ENCODE data around the gene CDYL2. TPM values are rescaled to one million over a fixed set of nuclear protein-coding genes. Genes with fewer than 3 reads are reported as not detected.

Gene CDYL2
- total and polyA plus RNA-seq, 5 donors from 2014 or later = 1.2 to 37.6 (median 1.6) TPM

DNA sequence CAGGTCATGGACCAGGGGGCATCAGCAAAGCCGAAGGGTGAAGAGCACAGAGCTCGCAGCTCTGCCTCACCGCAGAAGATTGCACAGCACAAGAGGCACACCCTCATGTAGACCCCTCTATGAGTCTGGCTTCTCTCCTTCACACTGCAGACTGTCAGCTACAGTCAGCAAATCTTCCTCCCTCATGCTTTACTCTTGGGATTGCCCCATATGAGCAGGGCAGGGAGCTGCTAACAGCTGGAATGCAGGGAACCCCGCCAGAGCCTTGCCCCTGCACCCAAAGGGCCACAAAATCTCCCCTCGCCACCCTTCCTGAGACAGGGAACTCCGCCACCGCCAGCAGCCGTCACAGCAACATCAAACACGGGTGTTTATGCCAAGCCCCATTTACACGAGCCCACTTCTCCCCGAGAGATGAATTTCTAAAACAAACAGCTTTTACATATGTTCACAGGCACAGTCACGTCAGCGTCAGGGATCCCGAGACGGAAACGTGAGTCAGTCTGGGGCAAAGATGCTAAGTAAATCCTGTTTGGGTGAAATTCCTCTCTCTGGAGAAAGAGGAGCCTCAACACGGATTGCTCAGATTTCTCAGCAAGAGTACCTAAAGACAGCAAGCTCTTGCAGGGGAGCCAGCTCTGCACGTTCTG lies 121.9 kb downstream of the CDYL2 start:
- peaks cover 8% of the 10 kb centered on the region for H3K36me3 ChIP-seq (ENCODE audit: control insufficient read depth, insufficient read depth, low read length)
- no peaks in the 10 kb centered on the region for H3K9me3 ChIP-seq (ENCODE audit: control insufficient read depth in 2 of 2, low read length in 2 of 2)
- peaks cover 24% of the 10 kb centered on the region for H3K36me3 Mint-ChIP-seq
- peaks cover 0 to 6% (median 0%) of the 10 kb centered on the region in 7 donors for H3K9me3 Mint-ChIP-seq
- no peak overlapping the region for H3K4me3 Mint-ChIP-seq
- H3K27me3 ChIP-seq (ENCODE audit: control insufficient read depth, insufficient read depth, low read length) = no peaks in the 10 kb centered on the region
- no peak overlapping the region for H3K4me3 ChIP-seq (ENCODE audit: low read depth, low read length)
- ATAC-seq (ENCODE audit: low read depth in 2 of 2) = no peak
- DNase-seq = no peak
- no peaks in the 10 kb centered on the region for H3K27me3 Mint-ChIP-seq
- no peak overlapping the region for H3K27ac Mint-ChIP-seq
- H3K27ac ChIP-seq (ENCODE audit: insufficient read depth, low read length, poor library complexity, severe bottlenecking) = no peak overlapping the region
- peaks cover 4 to 12% (median 9%) of the 10 kb centered on the region in 4 donors for H3K4me1 Mint-ChIP-seq
- no peaks in the 10 kb centered on the region for H3K4me1 ChIP-seq (ENCODE audit: control insufficient read depth, insufficient read depth, low read length, poor library complexity, severe bottlenecking)

DNA sequence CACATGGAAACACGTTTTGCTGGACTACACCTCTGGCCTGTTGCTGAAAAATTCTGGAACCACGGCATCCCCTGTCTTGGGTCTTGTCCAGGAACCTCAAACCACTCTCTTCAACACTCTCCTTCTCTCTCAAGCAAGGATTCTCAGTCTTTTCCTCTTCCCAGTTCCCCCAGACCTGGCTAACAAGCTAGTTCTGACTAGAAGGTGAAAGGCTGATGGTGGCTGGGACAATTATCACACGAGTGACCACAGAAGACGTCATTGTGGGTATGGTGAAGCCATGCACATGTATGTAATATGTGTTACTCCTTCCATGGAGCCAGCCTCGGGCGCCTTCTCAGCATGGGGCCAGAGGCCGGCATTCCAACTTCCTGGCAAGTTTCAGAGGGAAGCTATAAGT lies 123.0 kb downstream of the CDYL2 start:
- Mint-ChIP-seq H3K4me1 (peaks cover 0 to 13% (median 8%) of the 10 kb centered on the region in 4 donors), H3K36me3 (peaks cover 24% of the 10 kb centered on the region), H3K27ac (peak overlapping the region in 1 of 3 donors; percentile 12), H3K9me3 (peaks cover 0 to 6% (median 0%) of the 10 kb centered on the region in 7 donors), H3K27me3 (no peaks in the 10 kb centered on the region), H3K4me3 (no peak overlapping the region)
- Histone ChIP-seq H3K9me3 (ENCODE audit: control insufficient read depth in 2 of 2, low read length in 2 of 2) (no peaks in the 10 kb centered on the region), H3K27me3 (ENCODE audit: control insufficient read depth, insufficient read depth, low read length) (no peaks in the 10 kb centered on the region), H3K27ac (ENCODE audit: insufficient read depth, low read length, poor library complexity, severe bottlenecking) (no peak overlapping the region), H3K4me1 (ENCODE audit: control insufficient read depth, insufficient read depth, low read length, poor library complexity, severe bottlenecking) (no peaks in the 10 kb centered on the region), H3K4me3 (ENCODE audit: low read depth, low read length) (no peak overlapping the region), H3K36me3 (ENCODE audit: control insufficient read depth, insufficient read depth, low read length) (peaks cover 8% of the 10 kb centered on the region)
- ATAC-seq (ENCODE audit: low read depth in 2 of 2) (no peak), DNase-seq (no peak)

DNA sequence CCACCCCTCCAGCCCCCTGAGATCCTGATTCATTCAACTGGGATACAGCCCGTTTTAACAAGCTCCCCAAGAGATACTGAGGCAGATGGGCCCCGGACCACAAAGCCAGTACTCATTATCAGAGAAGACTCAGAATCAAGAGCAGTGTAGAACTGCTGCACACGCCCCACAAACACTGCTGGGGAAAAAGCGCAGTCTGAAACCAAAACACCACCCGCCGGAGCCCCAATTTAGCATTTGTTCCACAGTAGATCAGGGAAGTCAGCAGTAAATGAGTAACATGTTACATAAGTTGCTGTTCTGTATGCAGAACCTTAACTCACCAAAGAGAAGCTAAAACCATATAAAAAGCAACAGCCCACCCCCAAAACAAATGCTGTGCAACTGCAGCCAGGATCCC lies 123.6 kb downstream of the CDYL2 start:
- Histone ChIP-seq H3K27me3 (ENCODE audit: control insufficient read depth, insufficient read depth, low read length) (no peaks in the 10 kb centered on the region), H3K9me3 (ENCODE audit: control insufficient read depth in 2 of 2, low read length in 2 of 2) (no peaks in the 10 kb centered on the region), H3K4me1 (ENCODE audit: control insufficient read depth, insufficient read depth, low read length, poor library complexity, severe bottlenecking) (no peaks in the 10 kb centered on the region), H3K27ac (ENCODE audit: insufficient read depth, low read length, poor library complexity, severe bottlenecking) (no peak overlapping the region), H3K36me3 (ENCODE audit: control insufficient read depth, insufficient read depth, low read length) (peaks cover 8% of the 10 kb centered on the region), H3K4me3 (ENCODE audit: low read depth, low read length) (no peak overlapping the region)
- Mint-ChIP-seq H3K36me3 (peaks cover 24% of the 10 kb centered on the region), H3K27me3 (no peaks in the 10 kb centered on the region), H3K4me1 (peaks cover 0 to 17% (median 11%) of the 10 kb centered on the region in 4 donors), H3K4me3 (no peak overlapping the region), H3K27ac (no peak overlapping the region), H3K9me3 (peaks cover 0 to 6% (median 0%) of the 10 kb centered on the region in 7 donors)
- DNase-seq (no peak), ATAC-seq (ENCODE audit: low read depth in 2 of 2) (no peak)

DNA sequence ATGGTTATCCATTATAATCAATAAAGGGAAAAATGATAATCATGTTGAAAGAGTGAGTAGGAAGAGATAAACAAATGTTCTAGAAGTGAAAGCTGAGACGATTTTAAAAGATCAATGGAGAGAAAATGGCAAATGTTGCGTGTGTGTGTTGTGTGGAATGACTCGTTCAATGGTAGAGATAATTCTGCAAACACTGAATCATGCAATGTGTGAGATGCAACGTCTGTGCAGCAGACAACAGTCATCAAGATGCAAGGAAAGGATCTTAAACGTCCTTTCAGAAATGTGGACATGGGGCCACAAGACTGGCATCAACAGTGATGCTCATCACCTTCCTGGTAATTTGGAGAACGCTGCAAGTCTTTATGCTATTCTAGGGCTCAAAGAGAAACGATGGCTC lies 124.4 kb downstream of the CDYL2 start:
- H3K27ac Mint-ChIP-seq = no peak overlapping the region
- DNase-seq (no peak), ATAC-seq (ENCODE audit: low read depth in 2 of 2) (no peak)
- no peaks in the 10 kb centered on the region for H3K27me3 Mint-ChIP-seq
- H3K4me3 Mint-ChIP-seq = no peak overlapping the region
- no peak overlapping the region for H3K27ac ChIP-seq (ENCODE audit: insufficient read depth, low read length, poor library complexity, severe bottlenecking)
- no peaks in the 10 kb centered on the region for H3K27me3 ChIP-seq (ENCODE audit: control insufficient read depth, insufficient read depth, low read length)
- peaks cover 0 to 6% (median 0%) of the 10 kb centered on the region in 7 donors for H3K9me3 Mint-ChIP-seq
- H3K36me3 Mint-ChIP-seq = peaks cover 29% of the 10 kb centered on the region
- H3K4me3 ChIP-seq (ENCODE audit: low read depth, low read length) = no peak overlapping the region
- peaks cover 8% of the 10 kb centered on the region for H3K36me3 ChIP-seq (ENCODE audit: control insufficient read depth, insufficient read depth, low read length)
- no peaks in the 10 kb centered on the region for H3K4me1 ChIP-seq (ENCODE audit: control insufficient read depth, insufficient read depth, low read length, poor library complexity, severe bottlenecking)
- no peaks in the 10 kb centered on the region for H3K9me3 ChIP-seq (ENCODE audit: control insufficient read depth in 2 of 2, low read length in 2 of 2)
- H3K4me1 Mint-ChIP-seq = peaks cover 0 to 17% (median 11%) of the 10 kb centered on the region in 4 donors

DNA sequence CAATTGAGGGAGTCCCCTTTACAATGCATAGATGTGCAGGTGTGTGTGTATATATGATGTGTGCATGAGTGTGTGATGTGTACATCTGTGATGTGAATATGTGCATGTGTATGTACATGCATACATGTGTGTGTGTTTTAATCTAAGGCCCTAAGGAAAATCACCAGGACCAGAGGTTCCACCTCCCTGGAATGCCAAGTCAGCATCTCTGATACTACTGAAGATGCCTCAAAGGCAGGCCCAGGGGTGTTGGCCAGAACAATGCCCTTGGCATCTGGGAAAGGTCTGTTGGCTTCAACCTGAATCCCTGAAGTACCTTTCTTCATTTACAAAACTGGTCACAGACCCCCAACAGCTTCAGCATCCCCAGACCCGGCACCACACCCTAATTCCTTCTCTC lies 129.5 kb downstream of the CDYL2 start:
- Histone ChIP-seq H3K9me3 (ENCODE audit: control insufficient read depth in 2 of 2, low read length in 2 of 2) (no peaks in the 10 kb centered on the region), H3K27ac (ENCODE audit: insufficient read depth, low read length, poor library complexity, severe bottlenecking) (no peak overlapping the region), H3K4me3 (ENCODE audit: low read depth, low read length) (no peak overlapping the region), H3K27me3 (ENCODE audit: control insufficient read depth, insufficient read depth, low read length) (no peaks in the 10 kb centered on the region), H3K4me1 (ENCODE audit: control insufficient read depth, insufficient read depth, low read length, poor library complexity, severe bottlenecking) (no peaks in the 10 kb centered on the region), H3K36me3 (ENCODE audit: control insufficient read depth, insufficient read depth, low read length) (no peaks in the 10 kb centered on the region)
- DNase-seq (no peak), ATAC-seq (ENCODE audit: low read depth in 2 of 2) (no peak)
- H3K9me3 Mint-ChIP-seq = peaks cover 0 to 6% (median 0%) of the 10 kb centered on the region in 7 donors
- peaks cover 5 to 23% (median 20%) of the 10 kb centered on the region in 4 donors for H3K4me1 Mint-ChIP-seq
- no peaks in the 10 kb centered on the region for H3K27me3 Mint-ChIP-seq
- peak overlapping the region in 1 of 3 donors; percentile 62 for H3K27ac Mint-ChIP-seq
- peaks cover 24% of the 10 kb centered on the region for H3K36me3 Mint-ChIP-seq
- H3K4me3 Mint-ChIP-seq = no peak overlapping the region

DNA sequence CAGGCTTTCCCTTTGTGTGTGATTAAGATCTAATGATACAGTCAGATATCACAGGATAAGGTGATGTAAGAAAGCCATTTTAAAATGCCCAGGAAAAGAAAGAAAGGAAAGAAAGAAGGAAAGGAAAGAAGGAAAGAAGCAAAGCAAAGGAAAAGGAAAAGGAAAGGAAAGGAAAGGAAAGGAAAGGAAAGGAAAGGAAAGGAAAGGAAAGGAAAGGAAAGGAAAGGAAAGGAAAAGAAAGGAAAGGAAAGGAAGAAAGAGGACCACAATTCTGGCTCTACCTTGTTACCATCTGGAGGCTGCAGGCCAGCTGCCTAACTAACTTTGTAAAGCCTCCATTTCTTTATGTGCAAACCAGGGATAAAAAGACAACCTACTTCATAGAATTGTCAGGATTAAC lies 132.0 kb downstream of the CDYL2 start:
- no peaks in the 10 kb centered on the region for H3K27me3 Mint-ChIP-seq
- DNase-seq (no peak), ATAC-seq (ENCODE audit: low read depth in 2 of 2) (no peak)
- peaks cover 25% of the 10 kb centered on the region for H3K36me3 Mint-ChIP-seq
- H3K4me3 Mint-ChIP-seq = no peak overlapping the region
- Histone ChIP-seq H3K36me3 (ENCODE audit: control insufficient read depth, insufficient read depth, low read length) (no peaks in the 10 kb centered on the region), H3K27me3 (ENCODE audit: control insufficient read depth, insufficient read depth, low read length) (no peaks in the 10 kb centered on the region), H3K4me1 (ENCODE audit: control insufficient read depth, insufficient read depth, low read length, poor library complexity, severe bottlenecking) (no peaks in the 10 kb centered on the region), H3K9me3 (ENCODE audit: control insufficient read depth in 2 of 2, low read length in 2 of 2) (no peaks in the 10 kb centered on the region), H3K27ac (ENCODE audit: insufficient read depth, low read length, poor library complexity, severe bottlenecking) (no peak overlapping the region), H3K4me3 (ENCODE audit: low read depth, low read length) (no peak overlapping the region)
- H3K4me1 Mint-ChIP-seq = peaks cover 5 to 23% (median 21%) of the 10 kb centered on the region in 4 donors
- H3K27ac Mint-ChIP-seq = peak overlapping the region in 1 of 3 donors; percentile 17
- peaks cover 0 to 3% (median 0%) of the 10 kb centered on the region in 7 donors for H3K9me3 Mint-ChIP-seq

DNA sequence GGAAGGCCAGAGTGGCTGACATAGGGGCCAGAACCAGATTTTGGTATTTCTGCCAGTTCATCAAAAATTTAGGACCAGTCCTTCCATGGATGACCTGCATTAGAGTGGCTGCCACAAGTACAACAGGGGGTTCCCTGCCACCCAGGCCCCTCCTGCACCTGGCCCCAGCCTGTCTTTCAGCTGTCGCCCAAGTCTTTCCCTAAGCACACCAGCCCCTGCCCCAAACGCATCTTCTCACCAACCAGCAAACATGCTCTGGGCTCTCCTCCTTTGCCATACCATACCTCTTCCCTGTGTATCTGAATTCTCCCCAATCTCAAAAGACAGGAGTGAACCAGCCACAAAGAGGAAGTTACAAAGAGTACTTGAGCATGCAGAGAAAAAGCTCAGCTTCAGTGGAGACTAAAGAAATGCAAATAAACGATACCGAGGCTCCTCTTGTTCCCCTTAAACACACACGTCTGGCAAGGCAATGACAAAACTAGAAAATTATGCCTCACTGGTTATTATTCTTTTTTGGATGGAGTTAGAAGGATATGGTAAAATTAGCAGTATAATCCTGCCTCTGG lies 133.0 kb downstream of the CDYL2 start:
- H3K4me1 ChIP-seq (ENCODE audit: control insufficient read depth, insufficient read depth, low read length, poor library complexity, severe bottlenecking) = no peaks in the 10 kb centered on the region
- Mint-ChIP-seq H3K36me3 (peaks cover 27% of the 10 kb centered on the region), H3K9me3 (peaks cover 0 to 3% (median 0%) of the 10 kb centered on the region in 7 donors), H3K27me3 (no peaks in the 10 kb centered on the region), H3K4me3 (no peak overlapping the region), H3K4me1 (peaks cover 5 to 22% (median 18%) of the 10 kb centered on the region in 4 donors), H3K27ac (peak overlapping the region in 1 of 3 donors; percentile 30)
- H3K9me3 ChIP-seq (ENCODE audit: control insufficient read depth in 2 of 2, low read length in 2 of 2) = no peaks in the 10 kb centered on the region
- no peaks in the 10 kb centered on the region for H3K27me3 ChIP-seq (ENCODE audit: control insufficient read depth, insufficient read depth, low read length)
- ATAC-seq (ENCODE audit: low read depth in 2 of 2) (no peak), DNase-seq (no peak)
- H3K4me3 ChIP-seq (ENCODE audit: low read depth, low read length) = no peak overlapping the region
- no peaks in the 10 kb centered on the region for H3K36me3 ChIP-seq (ENCODE audit: control insufficient read depth, insufficient read depth, low read length)
- no peak overlapping the region for H3K27ac ChIP-seq (ENCODE audit: insufficient read depth, low read length, poor library complexity, severe bottlenecking)

All from CD4-positive, CD25-positive, alpha-beta regulatory T cell (primary cell).